HG03571 (cell line): Measurements from ENCODE around the gene ADAM29.
"Not testable (repeated sequence)": the region's sequence is repeated elsewhere in the genome, so short reads cannot be mapped to it uniquely, and the experiment has no call there.

ENCODE experiments used
- ATAC-seq: cut with Tn5 transposase; IDR thresholded peaks from one replicate; pipeline ENCODE4 v1.9.1; 2021; ENCODE audit not compliant: unreplicated experiment

ADAM29 gene

DNA sequence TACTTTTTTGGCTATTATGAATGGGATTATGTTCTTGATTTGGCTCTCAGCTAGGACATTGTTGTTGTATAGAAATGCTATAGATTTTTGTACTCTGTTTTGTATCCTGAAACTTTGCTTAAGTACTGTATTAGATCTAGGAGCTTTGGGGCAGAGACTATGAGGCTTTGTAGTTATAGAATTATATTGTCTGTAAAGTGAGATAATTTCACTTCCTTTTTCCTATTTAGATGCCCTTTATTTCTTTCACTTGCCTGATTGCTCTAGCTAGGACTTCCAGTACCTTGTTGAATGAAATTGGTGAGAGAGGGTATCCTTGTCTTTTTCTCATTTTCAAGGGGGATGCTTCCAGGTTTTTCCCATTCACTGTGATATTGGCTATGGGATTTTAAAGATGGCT, 28.1 kb downstream of the ADAM29 start:
- no peak for ATAC-seq

DNA sequence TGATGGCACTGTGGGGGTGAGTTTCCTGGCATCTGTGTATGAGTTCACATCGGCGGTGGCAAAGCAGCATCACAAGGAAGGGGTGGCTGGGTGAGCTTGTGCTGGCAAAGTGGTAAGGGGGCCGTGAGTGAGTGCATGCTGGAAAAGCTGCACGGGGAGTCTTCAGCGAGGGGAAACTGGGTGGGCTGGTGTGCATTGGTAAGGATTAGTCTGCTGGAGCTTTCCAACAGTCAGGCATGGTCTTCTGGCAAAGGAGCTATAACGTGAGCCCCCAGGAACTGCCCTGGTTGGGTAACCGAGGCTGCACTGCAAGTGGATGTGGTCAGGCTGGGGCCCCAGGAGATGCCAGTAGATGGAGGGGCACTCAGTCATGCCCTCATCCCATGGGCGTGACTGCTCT, 30.7 kb downstream of the ADAM29 start:
- no peak for ATAC-seq

DNA sequence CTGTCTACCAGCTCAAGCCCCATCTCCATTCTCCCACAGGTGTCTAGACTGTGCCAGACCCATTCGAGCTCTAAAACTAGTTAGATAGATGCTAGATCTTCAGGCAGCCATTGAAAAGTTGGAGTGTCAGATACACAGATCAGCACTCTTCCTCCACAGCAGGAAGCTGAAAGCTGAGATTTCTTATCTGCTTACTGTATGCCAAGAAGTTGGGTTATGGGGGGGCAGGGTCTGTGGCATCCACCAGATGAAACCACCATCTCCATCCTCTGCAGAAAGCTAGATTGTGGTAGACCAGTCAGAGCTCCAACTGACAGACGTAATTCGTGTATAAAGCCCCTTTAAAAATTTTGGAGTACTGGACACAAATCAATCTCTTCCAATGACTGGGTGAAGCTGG, 54.8 kb downstream of the ADAM29 start:
- ATAC-seq: no peak

DNA sequence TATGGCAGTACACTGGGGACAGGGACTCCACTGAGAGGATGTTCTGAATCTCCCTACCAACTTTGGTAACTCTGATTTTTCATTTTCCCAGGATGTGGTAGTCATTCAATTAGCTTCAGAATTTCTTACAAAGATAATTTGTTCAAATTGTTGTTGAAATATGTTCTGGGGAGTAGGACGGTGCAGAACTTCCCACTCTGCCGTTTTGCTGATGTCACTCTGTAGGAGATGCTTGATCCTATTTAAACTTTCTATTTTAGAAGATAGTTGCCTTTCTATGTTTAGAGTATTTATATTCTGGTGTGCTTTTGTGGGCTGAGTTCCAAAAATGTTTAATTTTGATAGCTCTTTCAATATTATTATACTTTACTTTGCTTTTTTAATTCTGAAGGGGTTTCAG, 55.2 kb downstream of the ADAM29 start:
- no peak for ATAC-seq

DNA sequence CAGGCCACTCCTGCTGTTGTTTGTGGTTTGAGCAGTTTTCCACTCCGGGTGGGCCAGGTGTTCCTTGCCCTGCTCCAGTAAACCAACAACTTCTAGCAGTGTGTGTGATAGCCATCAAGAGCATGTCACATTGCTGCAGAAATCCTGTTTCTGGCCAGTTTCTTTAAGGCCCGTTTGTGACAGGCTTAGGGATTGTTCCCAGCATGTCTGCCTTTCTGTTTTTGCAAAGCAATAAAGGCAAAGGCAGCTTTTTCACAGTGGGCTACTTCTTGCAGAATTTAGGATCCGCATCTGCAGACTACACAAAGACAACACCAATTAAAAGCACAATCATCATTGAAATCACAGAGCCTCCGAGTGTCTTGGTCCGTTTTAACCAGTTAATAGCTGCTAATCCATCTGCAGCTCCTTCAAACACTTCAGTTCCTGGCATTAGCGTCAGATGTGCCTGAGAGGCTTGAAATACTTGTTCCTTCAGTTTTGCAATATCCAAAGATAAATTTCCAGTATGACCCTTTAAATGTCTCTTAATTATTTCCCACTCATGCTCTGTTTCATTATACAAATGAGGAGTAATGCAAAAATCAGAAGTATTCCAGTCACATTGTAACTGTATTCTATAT, 65.1 kb downstream of the ADAM29 start:
- no peak for ATAC-seq

DNA sequence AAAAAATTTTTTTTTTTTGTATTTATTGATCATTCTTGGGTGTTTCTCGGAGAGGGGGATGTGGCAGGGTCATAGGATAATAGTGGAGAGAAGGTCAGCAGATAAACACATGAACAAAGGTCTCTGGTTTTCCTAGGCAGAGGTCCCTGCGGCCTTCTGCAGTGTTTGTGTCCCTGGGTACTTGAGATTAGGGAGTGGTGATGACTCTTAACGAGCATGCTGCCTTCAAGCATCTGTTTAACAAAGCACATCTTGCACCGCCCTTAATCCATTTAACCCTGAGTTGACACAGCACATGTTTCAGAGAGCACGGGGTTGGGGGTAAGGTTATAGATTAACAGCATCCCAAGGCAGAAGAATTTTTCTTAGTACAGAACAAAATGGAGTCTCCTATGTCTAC, 65.7 kb downstream of the ADAM29 start:
- ATAC-seq: not testable (repeated sequence)

DNA sequence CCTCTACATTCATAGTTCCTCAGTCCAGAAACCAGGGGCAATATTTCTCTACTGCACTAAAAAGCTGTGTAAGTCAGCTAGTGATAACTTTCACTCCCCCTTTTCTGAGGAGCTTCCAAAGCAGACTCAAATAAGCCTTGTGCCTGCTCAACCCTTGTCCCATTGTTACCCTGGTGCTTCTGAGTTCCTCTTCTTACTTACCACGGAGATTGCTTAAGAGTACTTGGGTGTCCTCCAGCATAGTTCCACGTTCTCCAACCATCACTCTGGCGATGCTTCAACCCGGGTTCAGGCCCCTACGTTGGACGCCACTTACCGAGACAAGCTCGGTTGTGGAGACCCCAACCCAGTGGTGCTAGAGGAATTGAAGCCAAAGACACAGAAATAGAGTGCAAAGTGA, 71.6 kb downstream of the ADAM29 start:
- no peak for ATAC-seq

DNA sequence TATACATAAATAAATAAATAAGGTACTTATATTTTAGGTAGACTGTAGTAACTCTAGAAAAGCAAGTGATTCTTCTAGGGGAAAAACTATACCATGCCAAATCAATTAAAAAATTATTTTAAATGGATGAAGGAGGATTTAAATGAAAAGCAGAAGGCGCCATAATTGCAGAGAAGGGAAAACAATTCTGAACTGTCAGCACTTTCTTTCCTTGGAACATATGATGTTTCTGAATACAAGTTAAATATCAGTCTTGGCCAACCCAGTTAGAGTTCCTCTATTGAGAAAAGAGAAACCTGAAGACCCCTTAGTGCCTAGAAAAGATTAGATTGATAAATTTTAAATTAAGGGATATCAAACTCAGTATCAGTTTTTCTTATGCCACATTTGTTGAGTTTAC, 75.8 kb downstream of the ADAM29 start:
- no peak for ATAC-seq

DNA sequence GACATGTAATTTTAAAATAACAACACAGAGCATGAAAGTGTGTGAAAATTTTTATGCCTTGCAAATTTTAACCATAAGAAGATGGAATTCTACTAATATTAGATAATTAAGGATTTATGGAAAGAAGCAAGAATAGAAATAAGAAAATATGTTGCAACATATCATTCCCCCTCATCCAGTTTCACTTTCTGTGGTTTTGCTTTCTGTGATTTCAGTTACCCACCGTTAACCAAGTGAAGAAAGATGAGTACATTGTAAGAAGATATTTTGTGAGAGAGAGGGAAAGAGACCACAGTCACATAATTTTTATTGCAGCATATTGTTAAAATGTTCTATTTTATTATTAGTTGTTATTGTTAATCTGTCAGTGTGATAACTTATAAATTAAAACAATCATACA, 77.9 kb downstream of the ADAM29 start:
- ATAC-seq: no peak

DNA sequence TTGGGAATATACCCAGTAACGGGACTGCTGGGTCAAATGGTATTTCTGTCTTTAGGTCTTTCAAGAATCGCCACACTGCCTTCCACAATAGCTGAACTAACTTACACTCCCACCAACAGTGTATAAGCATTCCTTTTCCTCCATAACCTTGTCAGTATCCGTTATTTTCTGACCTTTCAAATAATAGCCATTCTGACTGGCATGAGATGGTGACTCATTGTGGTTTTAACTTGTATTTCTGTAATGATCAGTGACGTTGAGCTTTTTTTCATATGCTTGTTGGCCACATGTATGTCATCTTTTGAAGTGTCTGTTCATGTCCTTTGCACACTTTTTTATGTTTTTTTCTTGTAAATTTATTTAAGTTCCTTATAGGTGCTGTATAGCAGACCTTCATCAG, 81.2 kb downstream of the ADAM29 start:
- ATAC-seq: no peak

DNA sequence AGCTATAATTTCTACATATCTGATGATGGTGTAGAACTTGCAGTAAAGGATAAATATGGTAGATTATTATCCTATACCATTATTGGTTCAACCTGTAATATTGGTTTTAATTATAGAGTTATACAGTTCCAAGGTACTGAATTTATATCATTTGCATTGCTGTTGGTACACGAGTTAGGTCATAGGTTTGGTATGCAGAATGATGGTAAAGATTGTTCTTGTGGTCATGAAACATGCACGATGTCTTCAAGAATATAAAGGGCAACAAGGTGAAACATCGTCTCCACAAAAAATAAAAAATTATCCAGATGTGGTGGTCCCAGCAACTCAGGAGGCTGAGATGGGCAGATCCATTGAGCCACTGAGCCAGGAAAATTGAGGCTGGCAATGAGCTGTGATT, 99.6 kb downstream of the ADAM29 start:
- ATAC-seq: no peak

DNA sequence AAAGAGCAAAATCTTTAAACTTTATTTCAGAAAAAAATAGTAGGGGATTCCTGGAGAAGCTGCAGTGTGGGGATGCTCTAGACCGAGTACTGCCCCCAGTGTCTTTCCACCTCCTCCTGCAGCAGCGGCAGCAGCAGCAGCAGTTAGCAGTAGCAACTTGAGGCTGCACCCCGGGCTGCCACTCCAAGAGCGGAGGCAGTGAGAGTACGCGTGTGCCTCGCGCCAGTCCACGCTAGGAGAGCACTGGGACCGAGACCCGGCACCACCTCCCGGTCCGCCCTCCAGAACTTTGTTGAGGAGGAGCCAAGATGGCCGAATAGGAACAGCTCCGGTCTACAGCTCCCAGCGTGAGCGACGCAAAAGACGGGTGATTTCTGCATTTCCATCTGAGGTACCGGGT, 101.3 kb downstream of the ADAM29 start:
- ATAC-seq: not testable (repeated sequence)
